Mesenchymal stem cell (in vitro differentiated cells and primary cell): ENCODE data around the gene PTH2.

Experiments used
- DNase-seq: peaks from one replicate; pipeline ENCODE4 v3.0.0-alpha.2; 2013
- H2AFZ ChIP-seq: one replicate; pipeline ENCODE4 v1.6.1; 2013; ENCODE audit warnings: low read depth, mild to moderate bottlenecking, control low read depth, inconsistent platforms, low read length, moderate library complexity
- H2AK5ac ChIP-seq: 2 replicates; pipeline ENCODE4 v1.6.1; 2013; ENCODE audit warnings: low read length, moderate library complexity, mild to moderate bottlenecking, inconsistent platforms; ENCODE audit not compliant: severe bottlenecking
- H2BK120ac ChIP-seq: one replicate; pipeline ENCODE4 v1.6.1; 2013; ENCODE audit warnings: low read depth, mild to moderate bottlenecking, inconsistent platforms, low read length, moderate library complexity
- H2BK12ac ChIP-seq, 2 experiments: one replicate each; pipeline ENCODE4 v1.6.1; 2013; ENCODE audit warnings: inconsistent platforms in 2 of 2, low read length in 2 of 2, mild to moderate bottlenecking in 2 of 2, moderate library complexity in 2 of 2, control low read depth in 1 of 2
- H2BK15ac ChIP-seq: one replicate; pipeline ENCODE4 v1.6.1; 2013; ENCODE audit warnings: mild to moderate bottlenecking, low read depth, inconsistent platforms; ENCODE audit not compliant: poor library complexity, severe bottlenecking
- H2BK5ac ChIP-seq: 2 replicates; pipeline ENCODE4 v1.6.1; 2013; ENCODE audit warnings: low read depth, mild to moderate bottlenecking, low read length, control low read depth, inconsistent platforms; ENCODE audit not compliant: poor library complexity, severe bottlenecking
- H3K14ac ChIP-seq, 2 experiments: one replicate each; pipeline ENCODE4 v1.6.1; 2013; ENCODE audit warnings: inconsistent platforms in 2 of 2, low read length in 2 of 2, control low read depth in 1 of 2, mild to moderate bottlenecking in 1 of 2, moderate library complexity in 1 of 2
- H3K18ac ChIP-seq, 2 experiments: one replicate each; pipeline ENCODE4 v1.6.1; 2013; ENCODE audit warnings: inconsistent platforms in 2 of 2, low read length in 2 of 2, control low read depth in 1 of 2, low read depth in 1 of 2, mild to moderate bottlenecking in 1 of 2
- H3K23ac ChIP-seq, 2 experiments: one replicate each; pipeline ENCODE4 v1.6.1; 2013; ENCODE audit warnings: inconsistent platforms in 2 of 2, low read length in 2 of 2, mild to moderate bottlenecking in 2 of 2, moderate library complexity in 2 of 2, control low read depth in 1 of 2
- H3K27ac ChIP-seq: 2 replicates; pipeline ENCODE4 v1.5.1; 2013; ENCODE audit warnings: mild to moderate bottlenecking, moderate library complexity, low read length, control low read depth, inconsistent platforms; ENCODE audit not compliant: poor library complexity, severe bottlenecking
- H3K27me3 ChIP-seq, 2 experiments: 2 replicates each; pipeline versions ENCODE4 v1.6.1 to v1.7.0; 2013; ENCODE audit warnings: low read length in 2 of 2, mild to moderate bottlenecking in 2 of 2, moderate library complexity in 2 of 2, control low read depth in 1 of 2, inconsistent platforms in 1 of 2; ENCODE audit not compliant: control insufficient read depth in 1 of 2, insufficient read depth in 1 of 2
- H3K36me3 ChIP-seq, 2 experiments: 2 replicates each; pipeline versions ENCODE4 v1.6.1 to v1.7.0; 2013; ENCODE audit warnings: low read length in 2 of 2, control low read depth in 1 of 2, inconsistent platforms in 1 of 2, low read depth in 1 of 2, mild to moderate bottlenecking in 1 of 2; ENCODE audit not compliant: insufficient read depth in 2 of 2, control insufficient read depth in 1 of 2
- H3K4ac ChIP-seq, 2 experiments: one replicate each; pipeline ENCODE4 v1.6.1; 2013; ENCODE audit warnings: inconsistent platforms in 2 of 2, low read length in 2 of 2, mild to moderate bottlenecking in 2 of 2, moderate library complexity in 2 of 2, control low read depth in 1 of 2, low read depth in 1 of 2
- H3K4me1 ChIP-seq: 2 replicates; pipeline ENCODE4 v1.6.1; 2013; ENCODE audit warnings: low read depth, low read length, control low read depth; ENCODE audit not compliant: control insufficient read depth, insufficient read depth
- H3K4me2 ChIP-seq: 2 replicates; pipeline ENCODE4 v1.6.1; 2013; ENCODE audit warnings: low read length, mild to moderate bottlenecking, inconsistent platforms; ENCODE audit not compliant: poor library complexity, severe bottlenecking
- H3K4me3 ChIP-seq, 2 experiments: 2 replicates each; pipeline versions ENCODE4 v1.5.1 to v1.7.0; 2013; ENCODE audit warnings: low read length in 2 of 2, mild to moderate bottlenecking in 2 of 2, control low read depth in 1 of 2, low read depth in 1 of 2; ENCODE audit not compliant: insufficient read depth in 1 of 2
- H3K79me1 ChIP-seq: replicated peaks from 2 replicates; pipeline ENCODE4 v1.6.1; 2013; ENCODE audit warnings: mild to moderate bottlenecking, control low read depth, low read length, inconsistent platforms; ENCODE audit not compliant: poor library complexity, severe bottlenecking
- H3K9ac ChIP-seq: 2 replicates; pipeline ENCODE4 v1.7.0; 2013; ENCODE audit warnings: mild to moderate bottlenecking, low read length, moderate library complexity
- H3K9me3 ChIP-seq: 2 replicates; pipeline ENCODE4 v1.7.0; 2013; ENCODE audit warnings: mild to moderate bottlenecking, low read length; ENCODE audit not compliant: control insufficient read depth
- H4K8ac ChIP-seq: one replicate; pipeline ENCODE4 v1.6.1; 2013; ENCODE audit warnings: inconsistent platforms, mild to moderate bottlenecking, low read length, moderate library complexity
- H4K91ac ChIP-seq: one replicate; pipeline ENCODE4 v1.6.1; 2013; ENCODE audit warnings: mild to moderate bottlenecking, low read length, inconsistent platforms
- WGBS: methylation state at CpG from one replicate; pipeline ENCODE4 v1.1.7; 2013; ENCODE audit warnings: mixed read lengths; 5-methylcytosine and 5-hydroxymethylcytosine counted together

The PTH2 gene

GRCh38 chr19:49421878-49422202, 1.4 kb downstream of the PTH2 start:
- Histone ChIP-seq H3K27ac (no peak overlapping the region), H3K4me2 (no peak overlapping the region), H2BK120ac (no peak overlapping the region), H3K18ac (no peak overlapping the region), H3K4me1 (peaks cover 15% of the 10 kb centered on the region), H4K91ac (no peak overlapping the region), H3K9ac (no peak overlapping the region), H2AFZ (no peak overlapping the region), H3K4me3 (no peak overlapping the region), H2BK5ac (no peak overlapping the region), H3K23ac (no peak overlapping the region), H2BK15ac (no peak overlapping the region), H3K4ac (no peak overlapping the region), H2AK5ac (no peak overlapping the region), H3K79me1 (no peaks in the 10 kb centered on the region), H4K8ac (no peak overlapping the region), H2BK12ac (no peak overlapping the region), H3K27me3 (peaks cover 78 to 99% of the 10 kb centered on the region in 2 experiments), H3K9me3 (no peaks in the 10 kb centered on the region), H3K14ac (no peak overlapping the region), H3K36me3 (no peaks in the 10 kb centered on the region)
- DNase-seq, result no peak
- WGBS, result 54% methylated on average over 2 of the region's 3 CpGs

- H3K27me3 ChIP-seq, result peaks cover 77 to 99% of the 10 kb centered on the region in 2 experiments
Observed at GRCh38 chr19:49421039-49421877, 2.0 kb downstream of the PTH2 start.

GRCh38 chr19:49420227-49420626, 3.0 kb downstream of the PTH2 start:
- no peak overlapping the region for H3K4me3 ChIP-seq

More at GRCh38 chr19:49421039-49421877, 2.0 kb downstream of the PTH2 start:
- no peak overlapping the region for H3K9ac ChIP-seq
- no peak overlapping the region for H2BK5ac ChIP-seq
- no peak overlapping the region for H2BK12ac ChIP-seq
- H3K27ac ChIP-seq, result no peak overlapping the region
- no peak overlapping the region for H4K91ac ChIP-seq
- no peak overlapping the region for H2BK120ac ChIP-seq
- no peaks in the 10 kb centered on the region for H3K9me3 ChIP-seq
- no peak overlapping the region for H2BK15ac ChIP-seq
- no peak overlapping the region for H4K8ac ChIP-seq
- DNase-seq, result peak; percentile 24
- H3K4me1 ChIP-seq, result peaks cover 15% of the 10 kb centered on the region
- no peak overlapping the region for H2AK5ac ChIP-seq
- peak overlapping the region; percentile 30 for H3K4me2 ChIP-seq
- H3K79me1 ChIP-seq, result no peaks in the 10 kb centered on the region
- no peaks in the 10 kb centered on the region for H3K36me3 ChIP-seq
- no peak overlapping the region for H3K23ac ChIP-seq
- no peak overlapping the region for H3K4ac ChIP-seq
- 18% methylated on average over 48 of the region's 48 CpGs for WGBS
- H2AFZ ChIP-seq, result no peak overlapping the region
- H3K18ac ChIP-seq, result no peak overlapping the region
- H3K4me3 ChIP-seq, result peak overlapping the region; percentile 26 to 41
- H3K14ac ChIP-seq, result no peak overlapping the region

GRCh38 chr19:49419173-49419572, 4.1 kb downstream of the PTH2 start:
- H3K27ac ChIP-seq, result no peak overlapping the region
- no peak overlapping the region for H4K91ac ChIP-seq
- H3K14ac ChIP-seq, result no peak overlapping the region
- H3K9ac ChIP-seq, result no peak overlapping the region
- H3K4me1 ChIP-seq, result peaks cover 17% of the 10 kb centered on the region
- H4K8ac ChIP-seq, result no peak overlapping the region
- WGBS, result 75% methylated on average over 2 of the region's 2 CpGs
- no peak overlapping the region for H3K4me3 ChIP-seq
- H3K18ac ChIP-seq, result no peak overlapping the region
- H3K36me3 ChIP-seq, result no peaks in the 10 kb centered on the region
- DNase-seq, result no peak
- no peak overlapping the region for H3K23ac ChIP-seq
- H3K27me3 ChIP-seq, result peaks cover 56 to 88% of the 10 kb centered on the region in 2 experiments
- no peak overlapping the region for H2BK120ac ChIP-seq
- no peak overlapping the region for H2AK5ac ChIP-seq
- no peaks in the 10 kb centered on the region for H3K9me3 ChIP-seq
- H2BK15ac ChIP-seq, result no peak overlapping the region
- H2BK5ac ChIP-seq, result no peak overlapping the region
- H2AFZ ChIP-seq, result no peak overlapping the region
- H3K4ac ChIP-seq, result no peak overlapping the region
- H3K79me1 ChIP-seq, result no peaks in the 10 kb centered on the region
- H3K4me2 ChIP-seq, result no peak overlapping the region
- no peak overlapping the region for H2BK12ac ChIP-seq

More at GRCh38 chr19:49420227-49420626, 3.0 kb downstream of the PTH2 start:
- no peak overlapping the region for H4K91ac ChIP-seq
- H3K4ac ChIP-seq, result no peak overlapping the region
- H2AK5ac ChIP-seq, result no peak overlapping the region
- WGBS, result 77% methylated on average over 2 of the region's 2 CpGs
- no peak overlapping the region for H3K27ac ChIP-seq
- no peak for DNase-seq
- no peaks in the 10 kb centered on the region for H3K9me3 ChIP-seq
- no peak overlapping the region for H2BK12ac ChIP-seq
- H3K27me3 ChIP-seq, result peaks cover 66 to 97% of the 10 kb centered on the region in 2 experiments
- H3K23ac ChIP-seq, result peak overlapping the region in 1 of 2 experiments; percentile 27
- H2BK15ac ChIP-seq, result no peak overlapping the region
- H3K4me2 ChIP-seq, result no peak overlapping the region
- peaks cover 15% of the 10 kb centered on the region for H3K4me1 ChIP-seq
- H2AFZ ChIP-seq, result no peak overlapping the region
- no peak overlapping the region for H3K18ac ChIP-seq
- no peaks in the 10 kb centered on the region for H3K79me1 ChIP-seq
- H4K8ac ChIP-seq, result no peak overlapping the region
- no peaks in the 10 kb centered on the region for H3K36me3 ChIP-seq
- no peak overlapping the region for H2BK120ac ChIP-seq
- no peak overlapping the region for H3K9ac ChIP-seq
- H2BK5ac ChIP-seq, result no peak overlapping the region
- no peak overlapping the region for H3K14ac ChIP-seq
